GM23338 (cell line): ENCODE results near the gene MAP4K3. TPM values are rescaled to one million over a fixed set of nuclear protein-coding genes. Genes with fewer than 3 reads are reported as not detected.

Experiments
- ATAC-seq: fragments of 200-7000 bp; cut with Tn5 transposase; 3 replicates; pipeline ENCODE4 v1.9.1; 2020
- DNase-seq: peaks from one replicate; pipeline ENCODE4 v3.0.0-alpha.2; 2015; ENCODE audit warnings: low spot score
- H2AFZ ChIP-seq: fragments of 200-600 bp; sonication (generic); 2 replicates; pipeline ENCODE4 v1.8.0; 2016; ENCODE audit warnings: antibody characterized with exemption, mild to moderate bottlenecking, moderate library complexity
- H3F3A ChIP-seq: fragments of 200-600 bp; sonication (generic); replicated peaks from 2 replicates; pipeline ENCODE4 v1.8.0; 2017; ENCODE audit warnings: antibody characterized with exemption, mixed run types, low read depth
- H3K27ac ChIP-seq: fragments of 200-600 bp; sonication (generic); 2 replicates; pipeline ENCODE4 v1.6.1; 2016; ENCODE audit warnings: low read depth
- H3K27me3 ChIP-seq: fragments of 200-600 bp; sonication (generic); 2 replicates; pipeline ENCODE4 v1.8.0; 2016; ENCODE audit warnings: mild to moderate bottlenecking, mixed run types, moderate library complexity; ENCODE audit not compliant: insufficient read depth
- H3K36me3 ChIP-seq: fragments of 200-600 bp; sonication (generic); 2 replicates; pipeline ENCODE4 v1.8.0; 2016; ENCODE audit warnings: mild to moderate bottlenecking; ENCODE audit not compliant: insufficient read depth
- H3K4me1 ChIP-seq: fragments of 200-600 bp; sonication (generic); 2 replicates; pipeline ENCODE4 v1.8.0; 2016; ENCODE audit warnings: mild to moderate bottlenecking, moderate library complexity; ENCODE audit not compliant: insufficient read depth
- H3K4me2 ChIP-seq: fragments of 200-600 bp; sonication (generic); 2 replicates; pipeline ENCODE4 v1.7.1; 2017; ENCODE audit warnings: mixed run types
- H3K4me3 ChIP-seq: fragments of 200-600 bp; sonication (generic); 2 replicates; pipeline ENCODE4 v1.6.1; 2016; ENCODE audit warnings: mixed run types
- H3K79me2 ChIP-seq: fragments of 200-600 bp; sonication (generic); replicated peaks from 2 replicates; pipeline ENCODE4 v1.8.0; 2017; ENCODE audit warnings: mild to moderate bottlenecking; ENCODE audit not compliant: insufficient read depth
- H3K9me2 ChIP-seq: fragments of 200-600 bp; sonication (generic); 2 replicates; pipeline ENCODE4 v1.8.0; 2017; ENCODE audit not compliant: insufficient read depth
- H4K20me1 ChIP-seq: fragments of 200-600 bp; sonication (generic); replicated peaks from 2 replicates; pipeline ENCODE4 v1.8.0; 2017; ENCODE audit warnings: mild to moderate bottlenecking; ENCODE audit not compliant: insufficient read depth
- H3K27ac Mint-ChIP-seq: 2 replicates; pipeline ENCODE4 v1.8.0; 2020; ENCODE audit warnings: inconsistent platforms, mild to moderate bottlenecking, moderate library complexity, mixed read lengths
- H3K27me3 Mint-ChIP-seq: 3 replicates; pipeline ENCODE4 v1.8.0; 2022; ENCODE audit warnings: low read depth, mild to moderate bottlenecking, moderate library complexity, mixed read lengths, inconsistent platforms; ENCODE audit not compliant: insufficient read depth, poor library complexity
- H3K36me3 Mint-ChIP-seq: 3 replicates; pipeline ENCODE4 v1.8.0; 2021; ENCODE audit warnings: low read depth, mild to moderate bottlenecking, inconsistent platforms, moderate library complexity, mixed read lengths
- H3K4me1 Mint-ChIP-seq: 3 replicates; pipeline ENCODE4 v1.8.0; 2020; ENCODE audit warnings: mild to moderate bottlenecking, inconsistent platforms, mixed read lengths
- H3K4me3 Mint-ChIP-seq: 3 replicates; pipeline ENCODE4 v1.8.0; 2021; ENCODE audit warnings: moderate library complexity, mild to moderate bottlenecking, inconsistent platforms, mixed read lengths
- H3K9me3 Mint-ChIP-seq: 3 replicates; pipeline ENCODE4 v1.8.0; 2020; ENCODE audit warnings: moderate library complexity, mild to moderate bottlenecking, inconsistent platforms, mixed read lengths
- NANOG ChIP-seq: IDR thresholded peaks from 2 replicates; pipeline ENCODE4 v1.6.1; 2016; ENCODE audit warnings: antibody characterized with exemption, borderline replicate concordance
- STAT1 ChIP-seq: IDR thresholded peaks from one replicate; pipeline ENCODE4 v1.6.1; 2016; ENCODE audit warnings: antibody characterized with exemption; ENCODE audit not compliant: unreplicated experiment
- ZNF462 ChIP-seq: fragments of 250-450 bp; sonication (Bioruptor Pico); IDR thresholded peaks from 2 replicates; pipeline ENCODE4 v1.5.0; 2020; ENCODE audit warnings: mild to moderate bottlenecking, moderate library complexity
- polyA plus RNA-seq: library from polyadenylated mRNA; unstranded; fragments of >200 nt; fragmentation: Nextera tagmentation; extraction: Ambion mirVana; gene quantifications from 2 replicates; pipeline ENCODE4 v1.2.1, GENCODE V29; 2016
- total RNA-seq: library from RNA; depleted of rRNA; stranded (reverse); fragments of >200 nt; shearing (Covaris generic); gene quantifications from 2 replicates; pipeline ENCODE4 v1.2.3, GENCODE V29; 2014
- TF ChIP-seq, protein P1 (sequence below): IDR thresholded peaks from 2 replicates; pipeline ENCODE4 v1.6.1; 2016; ENCODE audit warnings: antibody characterized with exemption

The MAP4K3 gene
- total and polyA plus RNA-seq, 2 experiments from 2014 or later = 33.0 to 90.7 TPM

DNA sequence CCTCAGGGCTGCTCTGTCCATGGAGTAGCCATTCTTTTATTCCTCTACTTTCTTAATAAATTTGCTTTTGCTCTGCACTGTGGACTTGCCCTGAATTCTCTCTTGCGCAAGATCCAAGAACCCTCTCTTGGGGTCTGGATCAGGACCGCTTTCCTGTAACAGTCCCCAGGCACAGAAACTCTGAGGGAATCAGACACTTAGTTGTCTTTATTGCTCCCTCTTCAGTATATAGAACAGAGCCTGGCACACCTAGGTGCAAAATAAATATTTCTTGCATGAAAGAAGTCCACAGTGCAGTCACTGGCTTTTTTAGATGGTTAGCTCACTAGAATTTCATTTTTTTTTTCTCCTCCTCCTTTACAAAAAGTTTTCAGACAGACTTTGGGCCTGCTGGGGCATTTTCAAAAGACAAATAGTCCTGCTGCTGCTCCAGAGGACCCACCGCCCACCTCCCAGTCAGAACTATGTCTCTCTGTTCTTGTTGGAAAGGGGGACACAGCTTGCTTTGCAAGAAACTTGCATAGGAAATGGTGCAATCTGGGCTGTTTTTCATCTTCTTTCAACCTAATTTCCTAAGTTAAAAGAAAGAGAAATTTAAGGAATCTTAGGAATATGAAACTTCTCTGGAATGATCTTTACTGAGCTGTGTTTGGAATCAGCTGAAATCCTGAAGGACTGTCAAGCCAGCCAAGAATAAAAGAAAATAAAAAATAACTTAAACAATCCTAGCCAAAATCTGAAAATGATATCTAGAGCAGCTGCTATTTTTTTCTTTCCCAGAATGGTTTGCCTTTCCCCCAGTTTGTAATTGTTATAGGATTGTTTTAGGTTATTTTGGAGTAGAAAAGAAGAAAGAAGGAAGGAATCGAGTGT is 31.7 kb upstream of the MAP4K3 start:
- no peak overlapping the region for H3K4me3 ChIP-seq
- H3K36me3 ChIP-seq = no peaks in the 10 kb centered on the region
- no peak overlapping the region for H2AFZ ChIP-seq
- H3K27me3 ChIP-seq = no peaks in the 10 kb centered on the region
- no peak for TF ChIP-seq STAT1
- TF ChIP-seq NANOG = no peak; the same call in 1 of the 2 replicates
- TF ChIP-seq ZNF462 (CRISPR knock-in tag) = no peak
- TF ChIP-seq, protein P1, sequence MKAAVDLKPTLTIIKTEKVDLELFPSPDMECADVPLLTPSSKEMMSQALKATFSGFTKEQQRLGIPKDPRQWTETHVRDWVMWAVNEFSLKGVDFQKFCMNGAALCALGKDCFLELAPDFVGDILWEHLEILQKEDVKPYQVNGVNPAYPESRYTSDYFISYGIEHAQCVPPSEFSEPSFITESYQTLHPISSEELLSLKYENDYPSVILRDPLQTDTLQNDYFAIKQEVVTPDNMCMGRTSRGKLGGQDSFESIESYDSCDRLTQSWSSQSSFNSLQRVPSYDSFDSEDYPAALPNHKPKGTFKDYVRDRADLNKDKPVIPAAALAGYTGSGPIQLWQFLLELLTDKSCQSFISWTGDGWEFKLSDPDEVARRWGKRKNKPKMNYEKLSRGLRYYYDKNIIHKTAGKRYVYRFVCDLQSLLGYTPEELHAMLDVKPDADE = no peak
- H3K36me3 Mint-ChIP-seq = no peaks in the 10 kb centered on the region
- H3F3A ChIP-seq = 0 out of 2 replicates have a peak, but pooled peaks cover 13% of the 10 kb centered on the region
- H3K9me3 Mint-ChIP-seq = no peaks in the 10 kb centered on the region; the same call in 2 of the 3 replicates
- peak overlapping the region; percentile 66 for H3K27ac Mint-ChIP-seq
- H3K4me1 ChIP-seq = peaks cover 33% of the 10 kb centered on the region
- peaks cover 41% of the 10 kb centered on the region for H3K4me1 Mint-ChIP-seq
- no peaks in the 10 kb centered on the region for H3K79me2 ChIP-seq
- H4K20me1 ChIP-seq = no peaks in the 10 kb centered on the region
- DNase-seq (peak; percentile 31), ATAC-seq (peak; percentile 36; the same call in 1 of the 3 replicates)
- no peaks in the 10 kb centered on the region for H3K9me2 ChIP-seq
- peaks cover 2% of the 10 kb centered on the region for H3K27me3 Mint-ChIP-seq
- peak overlapping the region; percentile 87 for H3K27ac ChIP-seq
- no peak overlapping the region; the same call in 2 of the 3 replicates for H3K4me3 Mint-ChIP-seq
- H3K4me2 ChIP-seq = peak overlapping the region; percentile 5
